SH-SY5Y (cell line): ENCODE results near the gene CAMK2A.

Experiments
- GATA2 ChIP-seq: IDR thresholded peaks from 2 replicates; pipeline ENCODE4 v1.6.1; 2011; ENCODE audit warnings: mild to moderate bottlenecking, low read depth, low read length
- GATA3 ChIP-seq: IDR thresholded peaks from 2 replicates; pipeline ENCODE4 v1.6.1; 2011; ENCODE audit warnings: low read depth, mild to moderate bottlenecking, low read length, moderate library complexity

The CAMK2A gene

DNA sequence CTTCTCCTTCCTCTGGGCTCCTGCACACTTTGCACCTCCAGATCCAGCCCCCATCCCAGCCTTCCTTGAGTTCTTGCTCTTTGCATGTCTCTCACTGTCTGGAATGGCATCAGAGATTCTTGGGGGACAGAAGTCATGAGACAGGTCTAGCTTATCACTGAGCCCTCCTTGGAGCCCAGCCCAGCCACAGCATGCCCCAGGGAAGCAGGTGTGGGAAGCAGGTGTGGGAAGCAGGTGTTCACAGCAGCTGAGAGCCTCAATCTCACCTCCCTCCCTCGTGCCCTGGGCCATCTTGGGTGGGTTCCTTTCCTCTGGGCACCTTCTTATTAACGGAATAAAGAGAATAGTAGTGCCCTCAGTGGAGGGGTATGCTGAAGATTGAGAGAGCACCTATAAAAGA, 72.5 kb downstream of the CAMK2A start:
- TF ChIP-seq GATA3: no peak
- TF ChIP-seq GATA2: no peak

DNA sequence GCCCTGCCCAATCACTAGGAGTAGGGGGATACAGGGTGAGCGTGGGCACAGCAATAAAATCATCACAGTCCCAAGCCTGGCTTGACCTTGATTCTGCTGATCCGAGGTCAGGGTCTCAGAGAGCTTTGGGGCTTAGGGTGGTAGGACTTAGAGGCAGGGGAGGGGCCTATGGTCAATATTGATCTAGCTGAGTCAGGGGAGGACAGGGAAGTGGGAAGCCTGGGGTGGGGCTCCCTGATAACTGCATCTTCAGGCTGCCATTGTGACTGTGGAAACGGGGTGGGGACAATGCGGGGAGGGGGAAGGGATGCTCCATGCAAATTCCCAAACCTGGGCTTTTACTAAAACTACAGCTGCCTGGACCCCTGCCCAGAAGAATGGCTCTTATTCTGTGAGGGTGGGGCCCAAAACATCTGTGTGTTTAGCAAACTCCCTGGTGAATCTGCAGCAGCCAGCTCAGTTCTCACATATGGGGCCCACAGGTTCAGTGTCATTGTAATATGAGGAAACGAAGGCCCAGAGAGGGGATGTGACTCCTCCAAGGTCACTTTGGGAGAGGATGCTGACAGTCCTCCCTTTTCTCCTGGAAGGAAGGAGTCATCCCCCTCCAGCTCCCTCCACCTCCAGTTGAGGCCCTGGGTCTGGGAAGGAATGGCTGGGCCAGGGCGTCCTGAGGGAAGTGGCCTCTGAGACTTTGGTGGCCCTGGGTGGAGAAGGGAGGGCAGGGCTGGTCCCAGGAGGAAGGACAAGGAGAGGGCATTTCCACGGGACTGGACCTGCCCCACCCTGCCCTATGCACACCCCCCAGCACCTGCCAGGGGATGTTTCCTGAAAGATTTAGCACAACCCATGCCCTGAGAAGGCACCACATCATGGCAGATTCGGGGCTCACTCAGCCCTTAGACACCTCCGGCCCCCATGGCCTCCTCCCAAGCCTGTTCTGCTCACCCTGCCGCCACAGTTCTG, 73.3 kb downstream of the CAMK2A start:
- TF ChIP-seq GATA3 (no peak), GATA2 (no peak)

DNA sequence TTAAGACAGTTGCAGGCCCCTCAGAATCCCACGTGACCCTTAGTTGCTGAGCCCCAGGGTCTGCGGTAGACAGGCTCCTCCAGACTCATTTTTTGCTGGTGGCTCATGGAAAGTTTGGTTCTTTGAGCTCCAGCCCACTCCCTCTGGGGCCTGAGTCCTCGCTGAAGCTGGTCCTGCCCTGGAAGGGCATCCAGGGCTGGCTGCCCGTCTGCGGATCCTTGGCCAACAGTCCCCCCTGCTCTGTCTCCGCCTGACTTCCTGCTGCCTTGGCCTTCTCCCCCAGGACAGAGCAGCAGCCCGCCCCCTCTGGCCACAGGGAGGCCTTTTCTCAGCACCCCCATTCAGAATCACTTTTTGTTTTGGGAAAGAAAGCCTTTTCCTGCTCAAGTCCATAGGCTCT, 75.3 kb downstream of the CAMK2A start:
- no peak for TF ChIP-seq GATA3
- TF ChIP-seq GATA2: no peak

- TF ChIP-seq GATA2 (no peak), GATA3 (no peak)
Measured at GRCh38 chr5:150213530-150213929, 76.0 kb downstream of the CAMK2A start.

DNA sequence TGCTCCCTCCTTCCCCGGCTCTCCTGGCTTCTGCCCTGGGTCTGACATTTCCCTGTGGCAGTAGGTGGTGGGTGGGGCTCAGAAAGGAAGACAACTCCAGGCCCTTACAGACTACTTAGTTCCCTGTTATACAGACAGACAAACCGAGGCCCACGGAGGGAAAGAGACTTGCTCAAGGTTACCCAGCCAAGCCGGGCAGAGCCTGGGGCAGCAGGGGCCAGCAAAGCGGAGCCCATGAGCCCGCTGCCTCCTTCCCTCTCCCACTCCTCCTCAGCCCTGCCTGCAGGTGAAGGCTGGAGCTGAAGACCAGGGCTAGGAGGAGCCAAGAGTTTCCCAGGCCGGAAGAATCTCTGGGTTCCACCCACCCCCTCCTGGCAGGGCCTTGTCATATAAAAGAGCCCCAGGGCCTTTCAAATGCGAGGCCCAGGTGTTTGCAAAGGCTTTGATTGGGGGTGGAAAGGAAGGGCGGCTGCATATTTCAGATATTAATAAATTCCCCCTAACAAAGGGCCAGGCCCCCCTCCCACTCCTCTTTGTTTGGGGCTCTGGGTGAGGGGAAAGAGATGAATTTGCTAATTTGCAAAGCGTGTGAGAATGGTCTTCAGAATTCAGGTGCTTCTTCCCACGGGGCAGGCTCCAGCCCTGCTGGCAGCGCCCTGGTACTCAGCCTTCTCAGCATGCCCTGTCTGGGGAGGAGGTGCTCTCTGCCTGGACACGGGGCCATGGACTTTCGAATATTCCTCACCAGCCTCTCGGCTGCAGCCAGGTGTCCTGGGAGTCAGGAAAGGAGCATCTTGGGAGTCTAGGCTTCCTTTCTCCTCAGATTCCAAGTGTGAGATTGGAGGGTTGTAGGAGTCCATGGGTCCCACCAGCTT, 78.2 kb downstream of the CAMK2A start:
- TF ChIP-seq GATA2: no peak
- no peak for TF ChIP-seq GATA3

DNA sequence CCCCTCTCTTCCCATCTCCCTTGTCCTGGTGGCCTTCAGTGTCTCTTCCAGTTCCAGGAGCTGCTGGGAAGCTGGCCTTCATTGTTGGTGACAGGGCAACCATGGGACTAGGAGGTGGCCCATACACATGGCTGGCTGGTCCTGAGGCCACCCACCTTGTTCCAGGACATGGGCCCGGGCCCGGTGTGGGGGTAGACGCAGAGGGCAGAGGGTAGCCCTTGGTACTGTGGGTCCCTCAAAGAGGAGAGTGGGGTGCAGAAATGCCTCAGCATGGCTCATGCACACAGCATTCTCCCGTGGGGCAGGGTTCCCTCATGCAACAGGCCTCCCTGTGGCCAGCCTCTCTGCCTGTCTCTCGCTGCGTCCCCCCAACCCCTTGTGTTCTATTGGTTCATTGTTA, 78.9 kb downstream of the CAMK2A start:
- TF ChIP-seq GATA3 (no peak), GATA2 (no peak)

DNA sequence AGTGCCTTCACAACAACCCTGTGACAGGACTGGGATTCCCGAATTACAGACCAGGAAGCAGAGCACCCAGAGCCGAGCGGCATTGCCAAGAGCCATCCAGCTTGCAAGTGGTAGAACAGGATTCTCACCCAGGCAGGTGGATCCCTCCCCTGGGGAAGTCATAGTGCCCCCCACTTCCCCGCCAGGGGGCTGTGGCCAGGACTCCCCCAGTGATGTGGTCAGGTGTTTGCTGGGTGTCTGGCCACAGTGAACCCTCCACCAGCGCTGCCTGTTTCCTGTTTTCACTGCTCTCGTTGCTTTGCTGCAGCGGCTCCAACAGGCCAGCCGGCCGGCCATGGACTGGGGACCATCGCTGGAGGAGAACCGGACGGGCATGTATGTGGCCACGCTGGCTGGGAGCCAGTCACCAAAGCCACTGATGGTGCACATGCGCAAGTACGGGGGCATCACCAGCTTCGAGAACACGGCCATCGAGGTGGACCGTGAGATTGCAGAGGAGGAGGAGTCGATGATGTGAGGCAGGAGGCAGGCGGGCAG, 80.4 kb downstream of the CAMK2A start:
- TF ChIP-seq GATA2 (no peak), GATA3 (no peak)

DNA sequence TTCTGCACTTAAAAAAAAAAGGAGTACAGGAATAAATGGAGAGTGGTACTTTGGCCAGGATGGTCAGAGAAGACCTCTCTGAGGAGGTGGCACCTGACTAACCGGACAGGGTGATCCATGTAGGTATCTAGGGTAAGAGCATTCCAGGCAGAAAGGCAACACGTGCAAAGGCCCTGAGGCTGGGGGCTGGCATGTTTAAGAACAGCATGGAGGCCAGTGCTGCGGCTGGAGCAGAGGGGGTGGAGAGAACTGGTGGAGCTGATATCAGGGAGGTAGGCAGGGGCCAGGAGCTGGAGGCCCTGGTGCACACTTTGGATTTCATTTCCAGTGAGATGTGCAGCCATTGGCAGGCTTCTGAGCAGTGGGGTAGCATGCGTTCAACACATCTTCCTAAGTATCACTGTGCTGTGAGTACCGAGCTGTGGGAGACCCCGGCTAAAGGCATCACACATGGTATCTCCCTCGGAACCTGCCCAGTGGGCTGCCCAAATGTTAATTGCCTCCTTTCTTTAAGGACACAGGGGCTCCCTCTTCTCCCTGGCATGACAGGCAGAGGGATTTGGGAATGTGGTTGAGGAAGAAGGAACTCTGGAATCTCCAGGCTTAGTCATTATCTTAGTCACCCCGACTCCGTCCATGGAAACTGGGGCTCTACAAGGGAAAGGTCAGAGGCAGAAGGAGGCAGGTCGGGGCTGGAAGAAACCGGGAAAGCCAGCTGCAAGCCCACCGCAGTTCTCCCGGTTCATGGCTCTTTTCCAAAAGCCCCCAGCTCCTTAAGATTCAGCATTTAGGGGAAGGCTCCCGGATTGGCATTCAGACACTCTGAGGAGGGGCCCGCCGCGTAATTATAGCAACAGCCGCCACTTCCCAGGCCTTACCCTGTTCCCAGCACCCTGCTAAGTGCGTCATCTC, 81.1 kb downstream of the CAMK2A start:
- TF ChIP-seq GATA3 (no peak), GATA2 (no peak)

GRCh38 chr5:150206779-150207115, 82.8 kb downstream of the CAMK2A start:
- TF ChIP-seq GATA2: no peak
- TF ChIP-seq GATA3: no peak

DNA sequence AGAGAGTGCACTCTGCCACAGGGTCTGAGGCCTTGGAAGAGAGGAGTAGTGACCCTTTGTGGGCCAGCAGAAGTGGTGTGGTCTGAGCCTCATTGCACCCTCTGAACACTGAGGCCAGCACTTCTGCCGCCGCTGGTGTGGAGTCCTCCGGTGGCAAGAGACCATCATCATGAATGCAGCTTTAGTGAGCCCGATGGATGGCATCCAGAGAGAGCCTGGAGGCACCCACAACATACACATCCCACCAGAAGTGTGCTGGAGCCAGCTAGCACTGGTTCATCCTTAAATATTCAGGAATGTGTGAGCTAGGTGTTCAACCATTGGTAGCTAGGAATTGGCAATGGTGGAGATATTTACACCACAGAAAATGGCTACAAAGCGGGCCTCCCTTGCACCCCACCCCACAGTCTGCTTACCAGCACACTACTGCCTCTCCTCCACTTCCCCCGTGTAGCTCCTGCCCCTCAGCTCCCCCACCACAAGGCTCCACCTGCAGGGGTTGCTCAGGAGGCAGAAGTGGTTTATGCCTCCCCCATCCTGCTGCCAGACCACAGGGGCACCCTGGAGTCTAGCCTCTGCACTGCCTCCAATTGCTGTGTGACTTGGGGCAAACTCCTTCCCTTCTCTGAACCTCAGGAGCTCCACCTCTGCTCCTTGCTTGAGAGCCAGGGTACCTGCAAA, 83.3 kb downstream of the CAMK2A start:
- TF ChIP-seq GATA3 (no peak), GATA2 (no peak)

- TF ChIP-seq GATA2 (no peak), GATA3 (no peak)
Measured at GRCh38 chr5:150204590-150204960, 85.0 kb downstream of the CAMK2A start.

- TF ChIP-seq GATA2 (no peak), GATA3 (no peak)
Measured at GRCh38 chr5:150203832-150204589, 85.6 kb downstream of the CAMK2A start.

DNA sequence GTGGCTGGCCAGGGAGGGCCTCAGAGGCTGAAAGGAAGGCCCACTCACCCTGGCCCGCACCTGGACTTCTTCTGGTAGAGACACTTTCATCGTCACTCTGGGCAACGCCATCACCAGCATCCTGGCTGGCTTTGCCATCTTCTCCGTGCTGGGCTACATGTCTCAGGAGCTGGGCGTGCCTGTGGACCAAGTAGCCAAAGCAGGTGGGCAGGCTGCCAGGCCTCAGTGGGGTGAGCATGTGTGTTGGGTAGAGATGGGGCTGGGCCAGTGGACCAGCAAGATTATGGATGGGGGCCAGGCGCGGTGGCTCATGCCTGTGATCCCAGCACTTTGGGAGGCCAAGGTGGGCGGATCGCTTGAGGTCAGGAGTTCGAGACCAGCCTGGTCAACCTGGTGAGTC, 87.1 kb downstream of the CAMK2A start:
- TF ChIP-seq GATA3: no peak
- TF ChIP-seq GATA2: no peak
